ENCODE results near the gene VGLL3.

GRCh38 chr3:87036671-87037070 is 45.7 kb upstream of the VGLL3 start:
- TF ChIP-seq CTCF (IDR thresholded peaks at IDR 0.05; ENCODE audit: borderline replicate concordance, extremely low read depth, low read length, poor library complexity, severe bottlenecking) (no peak), EZH2 (IDR thresholded peaks at IDR 0.05; ENCODE audit: borderline replicate concordance, low read depth, low read length, severe bottlenecking) (no peak)
